ENCODE measurements around the gene RAD52. TPM values are rescaled to one million over a fixed set of nuclear protein-coding genes. Genes with fewer than 3 reads are reported as not detected.

Gene RAD52
- total and polyA plus RNA-seq, 4 donors: 4.4 to 25.7 (median 13.7) TPM

DNA sequence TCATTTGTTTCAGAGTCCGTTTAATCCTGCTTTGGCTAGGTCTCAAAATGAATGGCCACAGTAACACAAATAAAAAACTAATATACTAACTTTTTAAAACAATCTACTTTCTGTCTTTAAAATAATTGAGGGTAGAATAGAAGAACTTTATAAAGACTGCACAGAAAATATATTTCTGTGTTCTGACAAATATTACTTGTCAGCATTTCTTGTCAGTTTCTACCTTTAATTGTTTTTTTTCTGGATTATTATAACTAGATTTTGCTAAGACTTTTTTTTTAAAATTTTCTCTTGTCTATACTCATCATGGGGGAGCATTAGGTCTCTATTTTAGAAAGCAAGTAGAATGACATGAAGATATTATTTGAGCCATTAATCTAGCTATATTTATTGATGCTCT, 86.2 kb downstream of the RAD52 start:
- DNase-seq (no peak), ATAC-seq (ENCODE audit: low FRiP score) (no peak)
- Histone ChIP-seq H3K27me3 (ENCODE audit: control insufficient read depth in 1 of 2, insufficient read depth in 2 of 2, low read length in 1 of 2) (no peaks in the 10 kb centered on the region), H3K4me3 (ENCODE audit: low read length in 2 of 2) (no peak overlapping the region), H3K4me1 (ENCODE audit: control insufficient read depth in 1 of 2, insufficient read depth in 2 of 2, low read length in 2 of 2) (no peaks in the 10 kb centered on the region), H3K36me3 (ENCODE audit: control insufficient read depth in 1 of 2, insufficient read depth in 2 of 2, low read length in 1 of 2) (peaks cover 6 to 7% of the 10 kb centered on the region in 2 donors), H3K27ac (ENCODE audit: low read depth in 1 of 2, low read length in 2 of 2) (no peak overlapping the region), H3K9me3 (ENCODE audit: control insufficient read depth, low read length) (no peaks in the 10 kb centered on the region)
- intact Hi-C loops (cut with DNase I): no loop called here
- 68 to 73% methylated on average over 1 of the region's 1 CpG for WGBS, 2 donors

DNA sequence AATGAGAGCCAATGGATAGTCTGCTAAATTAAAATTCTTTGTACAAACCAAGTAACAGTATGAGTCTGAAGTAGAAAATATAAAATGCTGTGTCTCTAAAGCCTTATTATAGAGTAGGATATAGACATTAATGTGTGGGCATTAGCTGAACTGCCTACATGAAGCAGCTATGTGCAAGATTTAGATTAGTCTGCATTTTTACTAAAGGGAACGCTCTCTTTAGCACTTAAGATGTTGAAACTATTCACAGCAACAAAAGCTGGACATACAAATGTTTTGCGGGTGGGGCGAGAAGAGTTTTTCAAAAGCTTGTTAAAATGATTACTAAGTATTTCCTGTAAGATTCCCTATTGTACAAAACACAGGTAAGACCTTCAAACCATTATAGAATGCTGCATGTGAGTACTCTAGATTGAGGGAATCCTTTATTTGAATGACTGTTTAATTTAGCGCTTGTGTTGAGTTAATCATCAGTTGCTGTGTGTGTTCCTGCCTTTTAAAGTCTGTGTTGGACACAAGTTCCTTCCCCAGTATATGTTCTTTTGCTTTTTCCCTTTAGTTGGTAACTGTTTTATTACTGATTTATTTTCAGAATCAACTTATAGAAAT, 87.1 kb downstream of the RAD52 start:
- Histone ChIP-seq H3K9me3 (ENCODE audit: control insufficient read depth, low read length) (no peaks in the 10 kb centered on the region), H3K4me3 (ENCODE audit: low read length in 2 of 2) (no peak overlapping the region), H3K27ac (ENCODE audit: low read depth in 1 of 2, low read length in 2 of 2) (no peak overlapping the region), H3K4me1 (ENCODE audit: control insufficient read depth in 1 of 2, insufficient read depth in 2 of 2, low read length in 2 of 2) (no peaks in the 10 kb centered on the region), H3K27me3 (ENCODE audit: control insufficient read depth in 1 of 2, insufficient read depth in 2 of 2, low read length in 1 of 2) (no peaks in the 10 kb centered on the region), H3K36me3 (ENCODE audit: control insufficient read depth in 1 of 2, insufficient read depth in 2 of 2, low read length in 1 of 2) (peaks cover 6 to 7% of the 10 kb centered on the region in 2 donors)
- ATAC-seq (ENCODE audit: low FRiP score): no peak
- intact Hi-C loops (cut with DNase I): no loop called here
- DNase-seq: no peak
- 95 to 96% methylated on average over 4 of the region's 4 CpGs for WGBS, 2 donors

Other genes with a start within 250 kb of the RAD52 start
- gene WNK1, start 197.1 kb downstream of the RAD52 start, total RNA-seq: 100 to 1,000 TPM; 182 to 226 TPM
- 10 to 100 TPM; 22.3 to 30.4 TPM for gene WNK1, start 197.1 kb downstream of the RAD52 start, polyA plus RNA-seq
- gene ERC1, start 41.5 kb upstream of the RAD52 start, total RNA-seq: 10 to 100 TPM; 81.1 to 99.8 TPM
- gene ERC1, start 41.5 kb upstream of the RAD52 start, polyA plus RNA-seq: 1 to 10 TPM; 8.1 to 9.5 TPM